Breast epithelium (tissue), 4 donors: ENCODE measurements around the gene RUFY2. TPM values are rescaled to one million over a fixed set of nuclear protein-coding genes. Genes with fewer than 3 reads are reported as not detected.

Source experiments
- DNase-seq, 2 donors: peaks; one replicate each; pipeline ENCODE4 v3.0.0-alpha.2; 2019; ENCODE audit warnings: low spot score in 2 of 2
- H3K27ac ChIP-seq, 2 donors: fragments of 200-600 bp; sonication (generic) in 1 of 2; one replicate each; pipeline ENCODE4 v1.5.1; 2016 to 2019; ENCODE audit warnings: mild to moderate bottlenecking in 1 of 2
- H3K27me3 ChIP-seq, 2 donors: fragments of 200-600 bp; sonication (generic) in 1 of 2; one replicate each; pipeline versions ENCODE4 v1.5.1 to v1.6.0; 2017 to 2019; ENCODE audit warnings: control low read depth in 1 of 2, mild to moderate bottlenecking in 1 of 2
- H3K36me3 ChIP-seq: fragments of 200-600 bp; one replicate; pipeline ENCODE4 v1.5.1; 2019
- H3K4me1 ChIP-seq, 2 donors: fragments of 200-600 bp; sonication (generic); one replicate each; pipeline ENCODE4 v1.5.1; 2016 to 2019; ENCODE audit warnings: control low read depth in 1 of 2
- H3K4me3 ChIP-seq, 3 donors: fragments of 200-600 bp; sonication (generic); 1 replicate in 2 of 3; 2 replicates in 1 of 3; pipeline ENCODE4 v1.5.1; 2016 to 2019; ENCODE audit warnings: mild to moderate bottlenecking in 3 of 3, moderate library complexity in 2 of 3
- H3K9me3 ChIP-seq, 2 donors: fragments of 200-600 bp; sonication (generic) in 1 of 2; one replicate each; pipeline ENCODE4 v1.5.1; 2016 to 2019; ENCODE audit warnings: control low read depth in 1 of 2
- POLR2A ChIP-seq: fragments of 450-650 bp; IDR thresholded peaks from one replicate; pipeline ENCODE4 v1.6.1; 2016; ENCODE audit warnings: antibody characterized with exemption, mild to moderate bottlenecking, moderate library complexity
- POLR2AphosphoS5 ChIP-seq, 3 donors: sonication (generic); formaldehyde crosslinking; IDR thresholded peaks; one replicate each; pipeline ENCODE4 v1.6.1; 2017; ENCODE audit warnings: antibody characterized with exemption in 3 of 3
- intact Hi-C: fragments of 100-400 bp; cut with DNase I; formaldehyde crosslinking; loops from one replicate; pipeline ENCODE4 v1.15.1; 2023; ENCODE audit warnings: low total_unique reads
- total RNA-seq, 3 donors: library from RNA; depleted of rRNA; stranded (reverse); fragments of >200 nt; gene quantifications; one replicate each; pipeline ENCODE4 v1.1.0, GENCODE V29; 2016
- TF ChIP-seq, protein P1 (sequence below), 3 donors: fragments of 450-650 bp; IDR thresholded peaks; one replicate each; pipeline ENCODE4 v1.5.1; 2016 to 2017; ENCODE audit warnings: antibody characterized with exemption in 3 of 3, mild to moderate bottlenecking in 3 of 3, moderate library complexity in 3 of 3

RUFY2 gene
- total RNA-seq, 3 donors from 2014 or later, result 20.5 to 47.0 (median 31.1) TPM

GRCh38 chr10:68397005-68397404 lies 10.1 kb downstream of the RUFY2 start:
- H3K36me3 ChIP-seq, result no peaks in the 10 kb centered on the region
- intact Hi-C loops, result no loop called here

GRCh38 chr10:68385740-68386139 lies 21.3 kb downstream of the RUFY2 start:
- H3K27me3 ChIP-seq, result no peaks in the 10 kb centered on the region
- H3K36me3 ChIP-seq, result peaks cover 4% of the 10 kb centered on the region
- H3K27ac ChIP-seq, result no peak overlapping the region
- H3K9me3 ChIP-seq, result no peaks in the 10 kb centered on the region
- H3K4me1 ChIP-seq, result no peaks in the 10 kb centered on the region
- DNase-seq, result no peak
- TF ChIP-seq POLR2AphosphoS5 (IDR thresholded peaks at IDR 0.05) (no peak), POLR2A (no peak)
- H3K4me3 ChIP-seq, result no peak overlapping the region
- intact Hi-C loops, result no loop called here

More at GRCh38 chr10:68397005-68397404, 10.1 kb downstream of the RUFY2 start:
- Histone ChIP-seq H3K4me3 (no peak overlapping the region), H3K4me1 (no peaks in the 10 kb centered on the region), H3K9me3 (no peaks in the 10 kb centered on the region), H3K27ac (no peak overlapping the region), H3K27me3 (no peaks in the 10 kb centered on the region)
- TF ChIP-seq, protein P1, sequence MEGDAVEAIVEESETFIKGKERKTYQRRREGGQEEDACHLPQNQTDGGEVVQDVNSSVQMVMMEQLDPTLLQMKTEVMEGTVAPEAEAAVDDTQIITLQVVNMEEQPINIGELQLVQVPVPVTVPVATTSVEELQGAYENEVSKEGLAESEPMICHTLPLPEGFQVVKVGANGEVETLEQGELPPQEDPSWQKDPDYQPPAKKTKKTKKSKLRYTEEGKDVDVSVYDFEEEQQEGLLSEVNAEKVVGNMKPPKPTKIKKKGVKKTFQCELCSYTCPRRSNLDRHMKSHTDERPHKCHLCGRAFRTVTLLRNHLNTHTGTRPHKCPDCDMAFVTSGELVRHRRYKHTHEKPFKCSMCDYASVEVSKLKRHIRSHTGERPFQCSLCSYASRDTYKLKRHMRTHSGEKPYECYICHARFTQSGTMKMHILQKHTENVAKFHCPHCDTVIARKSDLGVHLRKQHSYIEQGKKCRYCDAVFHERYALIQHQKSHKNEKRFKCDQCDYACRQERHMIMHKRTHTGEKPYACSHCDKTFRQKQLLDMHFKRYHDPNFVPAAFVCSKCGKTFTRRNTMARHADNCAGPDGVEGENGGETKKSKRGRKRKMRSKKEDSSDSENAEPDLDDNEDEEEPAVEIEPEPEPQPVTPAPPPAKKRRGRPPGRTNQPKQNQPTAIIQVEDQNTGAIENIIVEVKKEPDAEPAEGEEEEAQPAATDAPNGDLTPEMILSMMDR (IDR thresholded peaks at IDR 0.05), result no peak
- TF ChIP-seq POLR2AphosphoS5 (IDR thresholded peaks at IDR 0.05) (no peak), POLR2A (no peak)
- no peak for DNase-seq

GRCh38 chr10:68371604-68372003 lies 35.5 kb downstream of the RUFY2 start:
- intact Hi-C loops, result no loop called here
- Histone ChIP-seq H3K4me3 (no peak overlapping the region), H3K36me3 (peaks cover 13% of the 10 kb centered on the region), H3K27me3 (no peaks in the 10 kb centered on the region), H3K27ac (no peak overlapping the region), H3K9me3 (peaks cover 0 to 26% of the 10 kb centered on the region in 2 donors), H3K4me1 (no peaks in the 10 kb centered on the region)
- no peak for TF ChIP-seq POLR2A
- DNase-seq, result no peak

DNA sequence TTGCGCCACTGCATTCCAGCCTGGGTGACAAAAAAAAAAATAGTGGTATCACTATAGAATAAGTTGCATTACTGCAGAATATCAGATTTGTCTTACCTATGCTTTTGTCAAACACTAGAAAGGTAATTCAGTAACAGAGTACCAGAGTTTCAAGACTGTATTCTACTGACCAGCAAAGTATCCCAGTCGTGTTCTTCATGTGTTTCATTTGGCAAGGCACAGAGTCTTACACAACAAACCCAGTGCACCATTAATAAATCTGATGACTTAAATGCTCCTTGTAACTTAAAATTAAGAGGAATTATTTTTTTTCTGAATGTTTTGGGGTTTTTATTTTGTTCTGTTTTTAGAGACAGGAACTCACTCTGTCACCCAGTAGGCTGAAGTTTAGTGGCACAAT lies 40.0 kb downstream of the RUFY2 start:
- intact Hi-C loops, result no loop called here
- H3K27me3 ChIP-seq, result no peaks in the 10 kb centered on the region
- no peak overlapping the region for H3K27ac ChIP-seq
- H3K4me3 ChIP-seq, result no peak overlapping the region
- no peaks in the 10 kb centered on the region for H3K4me1 ChIP-seq
- no peaks in the 10 kb centered on the region for H3K36me3 ChIP-seq
- peaks cover 0 to 9% of the 10 kb centered on the region in 2 donors for H3K9me3 ChIP-seq
- TF ChIP-seq POLR2AphosphoS5 (IDR thresholded peaks at IDR 0.05) (no peak), POLR2A (no peak)
- TF ChIP-seq, protein P1 (IDR thresholded peaks at IDR 0.05), result no peak
- no peak for DNase-seq

- H3K27me3 ChIP-seq, result no peaks in the 10 kb centered on the region
- H3K4me1 ChIP-seq, result no peaks in the 10 kb centered on the region
- no peak overlapping the region for H3K27ac ChIP-seq
- no peak overlapping the region for H3K4me3 ChIP-seq
- intact Hi-C loops, result no loop called here
- no peak for DNase-seq
- TF ChIP-seq POLR2A (no peak), POLR2AphosphoS5 (IDR thresholded peaks at IDR 0.05) (no peak)
- TF ChIP-seq, protein P1 (IDR thresholded peaks at IDR 0.05), result no peak
- H3K36me3 ChIP-seq, result no peaks in the 10 kb centered on the region
- peaks cover 0 to 4% of the 10 kb centered on the region in 2 donors for H3K9me3 ChIP-seq
Observed at GRCh38 chr10:68366600-68366999, 40.5 kb downstream of the RUFY2 start.

DNA sequence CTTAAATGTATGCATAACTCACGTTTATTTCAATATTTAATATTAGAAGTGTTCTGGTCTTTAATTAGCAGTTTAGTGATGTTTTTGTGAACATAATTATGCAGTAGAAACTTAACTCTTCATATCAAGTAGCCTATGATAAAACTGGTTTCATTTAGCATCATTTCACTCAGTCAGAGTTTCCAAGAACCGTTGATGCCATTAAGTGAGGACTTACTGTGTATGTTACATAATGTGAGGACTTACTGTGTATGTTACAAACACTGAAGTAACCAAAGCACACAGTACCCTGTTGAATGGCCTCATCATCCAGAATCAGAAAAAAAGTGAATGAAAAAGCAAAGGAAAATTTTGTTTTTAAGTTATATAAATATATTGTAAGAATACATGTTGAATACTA lies 41.5 kb downstream of the RUFY2 start:
- Histone ChIP-seq H3K4me3 (no peak overlapping the region), H3K27me3 (no peaks in the 10 kb centered on the region), H3K9me3 (no peaks in the 10 kb centered on the region), H3K36me3 (no peaks in the 10 kb centered on the region), H3K4me1 (no peaks in the 10 kb centered on the region), H3K27ac (no peak overlapping the region)
- DNase-seq, result no peak
- TF ChIP-seq, protein P1 (IDR thresholded peaks at IDR 0.05), result no peak
- TF ChIP-seq POLR2AphosphoS5 (IDR thresholded peaks at IDR 0.05) (no peak), POLR2A (no peak)
- intact Hi-C loops, result no loop called here
